Endothelial cell of umbilical vein (primary cell): ENCODE results near the gene YEATS4. TPM values are rescaled to one million over a fixed set of nuclear protein-coding genes. Genes with fewer than 3 reads are reported as not detected.

Experiments used
- BruUV-seq: library from RNA; stranded (reverse); fragments of 400-500 nt; replicated peaks from 2 replicates; lab custom pipeline; 2021; lab: Mats Ljungman, UMichigan
- CTCF ChIA-PET: fragments of 300-600, 350-600 bp; sonication (Branson Sonifier 250); formaldehyde crosslinking; loops from one replicate; lab custom pipeline; 2021; ENCODE audit warnings: antibody characterized with exemption, inconsistent platforms; lab: Charles Lee
- POLR2A ChIA-PET: fragments of 300-600, 350-600 bp; sonication (Branson Sonifier 250); formaldehyde crosslinking; loops from one replicate; lab custom pipeline; 2021; ENCODE audit warnings: antibody characterized with exemption, inconsistent platforms; lab: Charles Lee
- DNase-seq: peaks from one replicate; pipeline ENCODE4 v3.0.0-alpha.2; 2011; ENCODE audit warnings: low read depth, low spot score
- FAIRE-seq: peaks from 2 replicates; lab custom pipeline; 2011; peaks lifted over from hg19 to GRCh38; lab: Jason Lieb, UNC
- H2AFZ ChIP-seq: 2 replicates; pipeline ENCODE4 v1.6.0; 2012; ENCODE audit warnings: low read depth, low read length, control low read depth, inconsistent platforms
- H3K27ac ChIP-seq: 2 replicates; pipeline ENCODE4 v1.5.1; 2011; ENCODE audit warnings: low read depth, mild to moderate bottlenecking, control low read depth, low read length, moderate library complexity; ENCODE audit not compliant: insufficient read depth
- H3K27me3 ChIP-seq, 2 experiments: 2 replicates each; pipeline versions ENCODE4 v1.6.0 to v1.6.1; 2011; ENCODE audit warnings: low read length in 2 of 2, mixed read lengths in 1 of 2; ENCODE audit not compliant: control insufficient read depth in 2 of 2, insufficient read depth in 2 of 2
- H3K36me3 ChIP-seq, 2 experiments: 2 replicates in 1 of 2; 3 replicates in 1 of 2; pipeline ENCODE4 v1.5.1; 2011; ENCODE audit warnings: low read length in 2 of 2, mild to moderate bottlenecking in 1 of 2, moderate library complexity in 1 of 2; ENCODE audit not compliant: control insufficient read depth in 2 of 2, insufficient read depth in 2 of 2; ENCODE audit errors: extremely low read depth in 1 of 2
- H3K4me1 ChIP-seq: 3 replicates; pipeline ENCODE4 v1.5.1; 2011; ENCODE audit warnings: mild to moderate bottlenecking, low read length; ENCODE audit not compliant: control insufficient read depth, insufficient read depth; ENCODE audit errors: extremely low read depth
- H3K4me2 ChIP-seq: 2 replicates; pipeline ENCODE4 v1.6.1; 2011; ENCODE audit warnings: low read length, control low read depth, mixed read lengths; ENCODE audit not compliant: insufficient read depth
- H3K4me3 ChIP-seq, 3 experiments: fragments of 200-600 bp in 1 of 3; sonication (generic), shearing (Covaris generic) in 1 of 3; replicated peaks in 1 of 3; 2 replicates each; pipeline ENCODE4 v1.5.1; 2011 to 2016; ENCODE audit warnings: control low read depth in 3 of 3, low read length in 3 of 3, mild to moderate bottlenecking in 2 of 3, inconsistent platforms in 1 of 3, low read depth in 1 of 3, moderate library complexity in 1 of 3; ENCODE audit not compliant: insufficient read depth in 1 of 3
- H3K79me2 ChIP-seq: 2 replicates; pipeline ENCODE4 v1.6.0; 2012; ENCODE audit warnings: low read length, inconsistent platforms; ENCODE audit not compliant: control insufficient read depth, insufficient read depth
- H3K9ac ChIP-seq: replicated peaks from 2 replicates; pipeline ENCODE3; 2011; ENCODE audit warnings: low read length, control low read depth; ENCODE audit not compliant: insufficient read depth; ENCODE audit errors: extremely low read depth
- H3K9me1 ChIP-seq: replicated peaks from 3 replicates; pipeline ENCODE4 v1.6.0; 2011; ENCODE audit warnings: mild to moderate bottlenecking, low read length; ENCODE audit not compliant: control insufficient read depth, insufficient read depth; ENCODE audit errors: extremely low read depth
- H3K9me3 ChIP-seq: replicated peaks from 2 replicates; pipeline ENCODE4 v1.5.1; 2012; ENCODE audit warnings: low read length, inconsistent platforms; ENCODE audit not compliant: control insufficient read depth, insufficient read depth
- H4K20me1 ChIP-seq: replicated peaks from 2 replicates; pipeline ENCODE3; 2011; ENCODE audit warnings: mild to moderate bottlenecking, low read length; ENCODE audit not compliant: control insufficient read depth, insufficient read depth; ENCODE audit errors: extremely low read depth
- EZH2 ChIP-seq: IDR thresholded peaks from 2 replicates; pipeline ENCODE4 v1.6.1; 2012; ENCODE audit warnings: borderline replicate concordance, low read depth, mild to moderate bottlenecking, moderate library complexity, low read length, inconsistent platforms; ENCODE audit not compliant: severe bottlenecking
- GATA2 ChIP-seq: IDR thresholded peaks from 2 replicates; pipeline ENCODE4 v1.7.0; 2011; ENCODE audit warnings: low read depth, mild to moderate bottlenecking, moderate library complexity, mixed read lengths, low read length; ENCODE audit not compliant: insufficient read length, insufficient read depth
- JUN ChIP-seq: IDR thresholded peaks from 2 replicates; pipeline ENCODE4 v1.6.1; 2011; ENCODE audit warnings: borderline replicate concordance, low read depth; ENCODE audit not compliant: insufficient read length, insufficient read depth
- MAX ChIP-seq: IDR thresholded peaks from 2 replicates; pipeline ENCODE4 v1.6.1; 2011; ENCODE audit not compliant: insufficient read depth, insufficient read length
- POLR2AphosphoS5 ChIP-seq: IDR thresholded peaks from 2 replicates; pipeline ENCODE4 v1.6.1; 2012; ENCODE audit warnings: low read depth, mild to moderate bottlenecking, control low read depth, low read length, moderate library complexity; ENCODE audit not compliant: insufficient read depth
- dilution Hi-C: fragments of 300-500 bp; cut with MboI; formaldehyde crosslinking; loops from one replicate; pipeline ENCODE4 v1.15.0; 2019; ENCODE audit warnings: low sequenced_read_pairs; ENCODE audit not compliant: extremely low pct_ligation_motif_present
- intact Hi-C: fragments of 100-400 bp; cut with micrococcal nuclease; formaldehyde crosslinking; loops from one replicate; pipeline ENCODE4 v1.10.0; 2022
- polyA plus RNA-seq, 4 experiments: library from polyadenylated mRNA; depleted of rRNA in 3 of 4; stranded (reverse) in 3 of 4; unstranded in 1 of 4; fragments of >200 nt; gene quantifications; 2 replicates each; pipeline versions ENCODE4 v1.2.1 to v1.2.3, GENCODE V29; 2011 to 2012; ENCODE audit warnings: missing spikeins in 1 of 4
- total RNA-seq: library from RNA; stranded (reverse); gene quantifications from 2 replicates; pipeline ENCODE4 v1.2.3, GENCODE V29; 2021
- TF ChIP-seq, protein P1 (sequence below), 2 donors: IDR thresholded peaks; 1 replicate in 1 of 2; 2 replicates in 1 of 2; pipeline ENCODE4 v1.5.1; 2011; ENCODE audit warnings: low read length in 2 of 2, mild to moderate bottlenecking in 2 of 2, moderate library complexity in 2 of 2, control low read depth in 1 of 2, inconsistent platforms in 1 of 2, low read depth in 1 of 2; ENCODE audit not compliant: insufficient read depth in 1 of 2; ENCODE audit errors: extremely low read depth in 1 of 2

The YEATS4 gene
- total and polyA plus RNA-seq, 2 donors (not counting 3 experiments of a cell fraction or from before 2014, with no cell fraction given): 13.6 to 16.7 TPM

DNA sequence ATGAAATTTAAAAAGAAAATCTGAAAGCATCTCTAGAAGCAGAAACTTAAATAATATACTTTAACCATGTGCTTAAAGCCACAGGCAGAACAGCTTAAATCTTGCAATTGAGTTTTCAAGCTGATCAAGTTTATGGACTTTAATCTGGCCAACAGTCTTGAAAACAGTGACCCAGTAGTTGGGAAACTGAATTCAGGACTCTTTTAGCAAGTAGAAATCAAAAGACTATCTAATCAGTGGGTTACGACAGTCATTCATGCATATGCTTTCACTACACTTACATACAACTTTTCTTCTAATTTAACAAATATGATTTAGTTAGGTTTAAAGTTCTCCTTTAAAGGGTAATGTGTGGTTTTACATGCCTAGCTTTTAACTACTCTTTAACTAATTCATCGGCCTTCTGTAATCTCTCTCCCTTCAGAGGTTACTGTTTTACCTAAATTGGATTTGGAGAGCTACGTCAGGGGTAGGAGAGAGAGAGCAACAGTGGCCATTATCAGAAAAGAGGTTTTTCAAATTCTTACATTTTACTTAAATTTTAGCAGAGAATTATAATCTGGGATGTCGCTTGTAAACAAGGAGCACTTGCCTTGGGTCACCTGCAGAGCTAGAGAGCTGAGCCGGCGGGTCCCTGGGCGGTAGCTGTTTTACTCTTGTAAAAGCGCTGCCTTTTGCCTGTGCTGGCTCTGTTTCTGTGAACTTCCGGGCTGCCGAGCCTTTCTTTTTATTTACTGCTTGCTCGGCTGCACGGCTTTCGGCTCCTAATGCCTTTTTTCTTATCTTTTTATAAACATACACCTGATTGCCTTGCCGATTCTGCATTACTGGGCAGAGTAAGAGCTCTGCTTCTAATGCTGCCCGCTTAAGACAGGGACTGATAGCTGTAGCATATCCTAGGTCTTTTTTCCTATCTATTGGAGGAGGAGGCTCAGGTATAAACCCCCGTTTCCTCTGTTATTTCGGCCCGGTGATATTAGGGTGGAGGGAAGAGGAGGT lies 28.8 kb upstream of the YEATS4 start:
- H3K9me3 ChIP-seq: no peaks in the 10 kb centered on the region
- peaks cover 41 to 66% of the 10 kb centered on the region in 2 experiments for H3K27me3 ChIP-seq
- H2AFZ ChIP-seq: peak overlapping the region; percentile 39
- peak overlapping the region; percentile 77 for H3K4me2 ChIP-seq
- H3K9me1 ChIP-seq: no peaks in the 10 kb centered on the region
- CTCF ChIA-PET: interaction anchor here (1.3 to 1.4 kb wide), 2 partner anchors 26 to 39 kb away, joined by 3 to 5 read pairs; no protein-coding TSS in a partner anchor
- no peak overlapping the region for H3K9ac ChIP-seq
- TF ChIP-seq MAX (no peak), GATA2 (no peak), JUN (no peak), EZH2 (peak; percentile 47), POLR2AphosphoS5 (no peak)
- TF ChIP-seq, protein P1, sequence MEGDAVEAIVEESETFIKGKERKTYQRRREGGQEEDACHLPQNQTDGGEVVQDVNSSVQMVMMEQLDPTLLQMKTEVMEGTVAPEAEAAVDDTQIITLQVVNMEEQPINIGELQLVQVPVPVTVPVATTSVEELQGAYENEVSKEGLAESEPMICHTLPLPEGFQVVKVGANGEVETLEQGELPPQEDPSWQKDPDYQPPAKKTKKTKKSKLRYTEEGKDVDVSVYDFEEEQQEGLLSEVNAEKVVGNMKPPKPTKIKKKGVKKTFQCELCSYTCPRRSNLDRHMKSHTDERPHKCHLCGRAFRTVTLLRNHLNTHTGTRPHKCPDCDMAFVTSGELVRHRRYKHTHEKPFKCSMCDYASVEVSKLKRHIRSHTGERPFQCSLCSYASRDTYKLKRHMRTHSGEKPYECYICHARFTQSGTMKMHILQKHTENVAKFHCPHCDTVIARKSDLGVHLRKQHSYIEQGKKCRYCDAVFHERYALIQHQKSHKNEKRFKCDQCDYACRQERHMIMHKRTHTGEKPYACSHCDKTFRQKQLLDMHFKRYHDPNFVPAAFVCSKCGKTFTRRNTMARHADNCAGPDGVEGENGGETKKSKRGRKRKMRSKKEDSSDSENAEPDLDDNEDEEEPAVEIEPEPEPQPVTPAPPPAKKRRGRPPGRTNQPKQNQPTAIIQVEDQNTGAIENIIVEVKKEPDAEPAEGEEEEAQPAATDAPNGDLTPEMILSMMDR (IDR thresholded peaks at IDR 0.05; ENCODE audit: extremely low read depth in 1 of 2, insufficient read depth in 1 of 2, low read depth in 1 of 2, low read length in 2 of 2): no peak
- BruUV-seq: no TSS peak
- H3K4me1 ChIP-seq: peaks cover 3% of the 10 kb centered on the region
- H3K4me3 ChIP-seq: peak overlapping the region in 1 of 3 experiments; percentile 49
- no peaks in the 10 kb centered on the region for H3K36me3 ChIP-seq
- H3K27ac ChIP-seq: no peak overlapping the region
- POLR2A ChIA-PET: no interaction called here
- intact Hi-C loops: no loop called here
- no peaks in the 10 kb centered on the region for H4K20me1 ChIP-seq
- no peaks in the 10 kb centered on the region for H3K79me2 ChIP-seq
- DNase-seq: peak; percentile 22
- dilution Hi-C loops: no loop called here
- FAIRE-seq: no peak
